Measurements from ENCODE around the gene SPHK2. TPM values are rescaled to one million over a fixed set of nuclear protein-coding genes. Genes with fewer than 3 reads are reported as not detected.
"Not testable (repeated sequence)": the region's sequence is repeated elsewhere in the genome, so short reads cannot be mapped to it uniquely, and the experiment has no call there.

The SPHK2 gene, protein sequence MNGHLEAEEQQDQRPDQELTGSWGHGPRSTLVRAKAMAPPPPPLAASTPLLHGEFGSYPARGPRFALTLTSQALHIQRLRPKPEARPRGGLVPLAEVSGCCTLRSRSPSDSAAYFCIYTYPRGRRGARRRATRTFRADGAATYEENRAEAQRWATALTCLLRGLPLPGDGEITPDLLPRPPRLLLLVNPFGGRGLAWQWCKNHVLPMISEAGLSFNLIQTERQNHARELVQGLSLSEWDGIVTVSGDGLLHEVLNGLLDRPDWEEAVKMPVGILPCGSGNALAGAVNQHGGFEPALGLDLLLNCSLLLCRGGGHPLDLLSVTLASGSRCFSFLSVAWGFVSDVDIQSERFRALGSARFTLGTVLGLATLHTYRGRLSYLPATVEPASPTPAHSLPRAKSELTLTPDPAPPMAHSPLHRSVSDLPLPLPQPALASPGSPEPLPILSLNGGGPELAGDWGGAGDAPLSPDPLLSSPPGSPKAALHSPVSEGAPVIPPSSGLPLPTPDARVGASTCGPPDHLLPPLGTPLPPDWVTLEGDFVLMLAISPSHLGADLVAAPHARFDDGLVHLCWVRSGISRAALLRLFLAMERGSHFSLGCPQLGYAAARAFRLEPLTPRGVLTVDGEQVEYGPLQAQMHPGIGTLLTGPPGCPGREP
- total RNA-seq, result 4.5 TPM

DNA sequence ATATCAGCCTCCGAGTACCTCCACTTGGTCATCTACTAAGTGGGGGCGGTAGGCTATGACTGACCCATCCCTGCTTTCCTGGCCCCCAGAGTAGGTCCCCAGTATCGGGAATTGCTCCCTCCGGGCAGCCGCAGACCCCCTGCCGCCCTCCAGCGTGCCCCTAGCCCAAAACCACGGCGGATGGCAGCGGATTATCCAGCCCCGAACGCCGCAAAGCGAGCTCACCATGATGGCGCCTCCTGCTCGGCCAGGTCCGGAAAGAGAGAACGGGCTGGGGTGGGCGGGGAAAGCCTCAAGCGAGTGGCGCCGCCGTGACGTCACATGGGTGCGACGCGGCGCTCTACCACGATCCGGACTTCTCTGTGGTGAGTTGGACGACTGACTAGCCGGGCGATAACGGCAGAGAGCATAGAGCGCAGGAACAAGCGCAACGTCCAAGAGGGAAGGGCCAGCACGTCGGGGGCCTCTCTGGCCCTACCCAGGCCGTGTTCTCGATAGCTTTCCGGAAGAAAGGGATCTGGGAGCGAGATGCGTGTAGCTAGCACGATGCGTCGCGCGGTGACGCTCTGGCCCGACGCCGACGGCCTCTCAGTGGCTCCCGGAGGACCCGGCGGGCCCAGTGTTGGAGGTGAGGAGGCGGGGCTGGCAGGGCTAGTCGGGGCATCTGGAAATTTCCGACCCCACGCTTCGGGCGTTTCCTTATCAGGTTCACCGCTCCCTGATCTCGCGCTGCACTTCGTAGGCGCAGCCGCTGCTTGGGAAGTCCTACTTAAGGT, at the start of gene SPHK2, which contains the start of gene RPL18:
SPHK2 (plus strand) TSS at position 591 of the 776 bp plus-strand sequence. CDS start 1,009 bp downstream, outside the sequence.
RPL18 (minus strand) TSS at position 263 of the 776 bp plus-strand sequence; CDS start at position 228, 35 bp downstream.
- Histone ChIP-seq H3K27me3 (ENCODE audit: insufficient read depth, low read length) (no peaks in the 10 kb centered on the region), H3K4me1 (ENCODE audit: insufficient read depth, low read length) (peaks cover 65% of the 10 kb centered on the region), H3K9me3 (ENCODE audit: low read depth, low read length) (no peaks in the 10 kb centered on the region), H3K4me3 (ENCODE audit: low read length) (peak within 1 kb of the TSS; percentile 99)

DNA sequence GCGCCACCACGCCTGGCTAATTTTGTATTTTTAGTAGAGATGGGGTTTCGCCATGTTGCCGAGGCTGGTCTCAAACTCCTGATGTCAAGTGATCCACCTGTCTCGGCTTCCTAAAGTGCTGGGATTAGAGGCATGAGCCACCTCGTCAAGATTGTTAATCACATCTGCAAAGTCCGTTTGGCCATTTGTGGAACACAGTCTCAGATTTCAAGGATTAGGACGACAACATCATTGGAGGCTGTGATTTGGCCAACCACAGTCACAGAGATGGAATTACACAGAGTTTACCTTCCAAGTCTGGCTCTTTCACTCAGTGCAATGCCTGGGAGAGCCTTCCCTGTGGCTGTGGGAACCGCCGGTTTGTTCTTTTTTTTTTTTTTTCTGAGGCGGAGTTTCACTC, 49.5 kb upstream of the SPHK2 start:
- no peaks in the 10 kb centered on the region for H3K27me3 ChIP-seq (ENCODE audit: insufficient read depth, low read length)
- no peaks in the 10 kb centered on the region for H3K9me3 ChIP-seq (ENCODE audit: low read depth, low read length)
- no peak overlapping the region for H3K4me3 ChIP-seq (ENCODE audit: low read length)
- no peaks in the 10 kb centered on the region for H3K4me1 ChIP-seq (ENCODE audit: insufficient read depth, low read length)

GRCh38 chr19:48571378-48572162, 47.7 kb upstream of the SPHK2 start:
- Histone ChIP-seq H3K27me3 (ENCODE audit: insufficient read depth, low read length) (no peaks in the 10 kb centered on the region), H3K4me3 (ENCODE audit: low read length) (no peak overlapping the region), H3K4me1 (ENCODE audit: insufficient read depth, low read length) (no peaks in the 10 kb centered on the region), H3K9me3 (ENCODE audit: low read depth, low read length) (no peaks in the 10 kb centered on the region)

DNA sequence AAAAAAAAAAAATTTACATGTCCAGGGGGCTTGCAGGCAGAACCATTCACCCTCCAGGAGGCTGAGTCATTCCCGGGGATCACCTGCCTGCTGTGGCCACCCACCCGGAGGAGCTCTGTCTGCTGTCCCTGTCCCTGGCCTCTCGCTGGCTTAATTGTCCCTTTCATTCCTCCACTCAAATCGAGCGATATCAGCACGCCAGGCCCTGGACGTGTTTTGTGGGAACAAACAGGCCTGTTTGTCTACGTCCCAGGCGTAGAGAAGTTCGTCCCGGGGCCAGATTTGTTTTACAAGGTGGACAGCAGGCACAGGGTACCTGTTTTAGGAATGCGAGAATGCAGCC, 46.2 kb upstream of the SPHK2 start:
- Histone ChIP-seq H3K4me3 (ENCODE audit: low read length) (no peak overlapping the region), H3K27me3 (ENCODE audit: insufficient read depth, low read length) (no peaks in the 10 kb centered on the region), H3K4me1 (ENCODE audit: insufficient read depth, low read length) (no peaks in the 10 kb centered on the region), H3K9me3 (ENCODE audit: low read depth, low read length) (no peaks in the 10 kb centered on the region)

- H3K4me1 ChIP-seq (ENCODE audit: insufficient read depth, low read length), result no peaks in the 10 kb centered on the region
- no peaks in the 10 kb centered on the region for H3K27me3 ChIP-seq (ENCODE audit: insufficient read depth, low read length)
- no peaks in the 10 kb centered on the region for H3K9me3 ChIP-seq (ENCODE audit: low read depth, low read length)
- H3K4me3 ChIP-seq (ENCODE audit: low read length), result no peak overlapping the region
These were observed 43.2 kb upstream of the SPHK2 start for GRCh38 chr19:48575931-48576622.

DNA sequence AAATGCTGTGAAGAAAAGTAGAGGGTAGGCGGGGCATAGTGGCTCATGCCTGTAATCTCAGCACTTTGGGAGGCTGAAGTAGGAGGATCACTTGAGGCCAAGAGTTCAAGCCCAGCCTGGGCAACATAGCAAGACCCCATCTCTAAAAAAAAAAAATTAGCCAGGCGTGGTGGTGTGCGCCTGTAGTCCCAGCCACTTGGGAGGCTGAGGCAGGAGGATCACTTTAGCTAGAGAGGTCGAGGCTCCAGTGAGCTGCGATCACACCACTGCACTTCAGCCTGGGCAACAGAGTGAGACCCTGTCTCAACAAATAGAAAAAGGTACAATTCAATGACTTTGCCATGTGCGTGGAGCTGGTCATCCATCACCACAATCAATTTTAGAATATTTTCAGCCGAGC, 41.4 kb upstream of the SPHK2 start:
- H3K9me3 ChIP-seq (ENCODE audit: low read depth, low read length); H3K27me3 ChIP-seq (ENCODE audit: insufficient read depth, low read length); H3K4me3 ChIP-seq (ENCODE audit: low read length); H3K4me1 ChIP-seq (ENCODE audit: insufficient read depth, low read length): not testable (repeated sequence)

GRCh38 chr19:48578891-48579290, 40.4 kb upstream of the SPHK2 start:
- H3K4me1 ChIP-seq (ENCODE audit: insufficient read depth, low read length), result peaks cover 2% of the 10 kb centered on the region
- no peaks in the 10 kb centered on the region for H3K9me3 ChIP-seq (ENCODE audit: low read depth, low read length)
- no peak overlapping the region for H3K4me3 ChIP-seq (ENCODE audit: low read length)
- no peaks in the 10 kb centered on the region for H3K27me3 ChIP-seq (ENCODE audit: insufficient read depth, low read length)

DNA sequence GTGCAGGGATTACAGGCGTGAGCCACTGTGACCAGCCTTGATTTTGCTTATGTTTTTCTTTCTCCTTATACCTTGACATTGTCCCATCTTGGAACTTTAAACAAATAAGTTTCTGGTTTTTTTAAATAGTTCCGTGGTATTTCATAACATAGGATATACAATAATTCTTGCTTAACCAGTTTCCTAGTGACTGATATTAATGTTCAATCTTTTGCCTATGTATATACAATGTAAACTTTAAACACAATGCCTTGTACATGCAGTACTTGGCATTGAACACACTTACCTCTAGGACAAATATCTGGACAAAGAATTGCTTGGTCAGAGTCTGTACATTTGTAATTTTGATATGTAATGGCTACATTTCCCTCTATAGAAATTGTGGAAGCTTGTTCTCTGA, 37.1 kb upstream of the SPHK2 start:
- Histone ChIP-seq H3K4me3 (ENCODE audit: low read length) (no peak overlapping the region), H3K27me3 (ENCODE audit: insufficient read depth, low read length) (no peaks in the 10 kb centered on the region), H3K4me1 (ENCODE audit: insufficient read depth, low read length) (peaks cover 6% of the 10 kb centered on the region), H3K9me3 (ENCODE audit: low read depth, low read length) (no peaks in the 10 kb centered on the region)

GRCh38 chr19:48587387-48587786, 31.9 kb upstream of the SPHK2 start:
- H3K9me3 ChIP-seq (ENCODE audit: low read depth, low read length), result no peaks in the 10 kb centered on the region
- no peak overlapping the region for H3K4me3 ChIP-seq (ENCODE audit: low read length)
- H3K4me1 ChIP-seq (ENCODE audit: insufficient read depth, low read length), result peaks cover 15% of the 10 kb centered on the region
- H3K27me3 ChIP-seq (ENCODE audit: insufficient read depth, low read length), result no peaks in the 10 kb centered on the region

DNA sequence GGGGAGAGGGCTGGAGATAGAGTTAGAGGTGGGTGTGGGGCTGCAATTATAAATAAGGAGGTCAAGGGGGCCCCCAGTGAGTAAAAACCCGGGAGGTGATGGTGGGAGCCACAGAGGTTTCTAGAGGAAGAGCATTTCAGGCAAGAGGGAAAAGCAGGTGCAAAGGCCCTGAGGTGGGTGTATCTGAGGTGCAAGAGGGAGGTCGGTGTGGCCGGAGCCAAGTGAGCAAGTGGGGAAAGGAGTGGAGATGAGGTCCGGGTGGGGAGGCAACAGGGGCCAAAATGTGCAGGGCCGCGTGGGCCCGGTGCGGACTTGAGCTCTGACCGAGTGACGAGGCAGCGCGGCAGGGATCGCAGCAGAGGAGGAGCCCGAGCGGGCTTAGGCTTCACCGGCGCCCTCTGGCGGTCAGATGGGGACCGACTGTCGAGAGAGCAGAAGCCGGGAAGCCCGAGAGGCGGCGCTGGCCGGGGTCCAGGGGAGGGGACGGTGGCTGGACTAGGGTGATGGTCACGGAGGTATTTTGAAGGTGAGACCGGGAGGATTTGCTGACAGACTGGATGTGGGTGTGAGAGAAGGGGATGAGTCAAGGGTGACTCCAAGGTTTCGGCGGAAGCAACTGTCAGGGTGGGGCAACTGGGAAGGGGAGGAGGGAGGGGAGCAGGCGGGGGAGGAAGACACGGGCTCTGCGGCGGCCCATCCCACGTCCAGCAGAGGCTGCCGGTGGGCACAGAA, 30.5 kb upstream of the SPHK2 start:
- no peaks in the 10 kb centered on the region for H3K9me3 ChIP-seq (ENCODE audit: low read depth, low read length)
- no peaks in the 10 kb centered on the region for H3K27me3 ChIP-seq (ENCODE audit: insufficient read depth, low read length)
- H3K4me1 ChIP-seq (ENCODE audit: insufficient read depth, low read length), result peaks cover 14% of the 10 kb centered on the region
- H3K4me3 ChIP-seq (ENCODE audit: low read length), result no peak overlapping the region

GRCh38 chr19:48591021-48591420, 28.3 kb upstream of the SPHK2 start:
- H3K9me3 ChIP-seq (ENCODE audit: low read depth, low read length), result no peaks in the 10 kb centered on the region
- no peak overlapping the region for H3K4me3 ChIP-seq (ENCODE audit: low read length)
- peaks cover 10% of the 10 kb centered on the region for H3K4me1 ChIP-seq (ENCODE audit: insufficient read depth, low read length)
- no peaks in the 10 kb centered on the region for H3K27me3 ChIP-seq (ENCODE audit: insufficient read depth, low read length)

DNA sequence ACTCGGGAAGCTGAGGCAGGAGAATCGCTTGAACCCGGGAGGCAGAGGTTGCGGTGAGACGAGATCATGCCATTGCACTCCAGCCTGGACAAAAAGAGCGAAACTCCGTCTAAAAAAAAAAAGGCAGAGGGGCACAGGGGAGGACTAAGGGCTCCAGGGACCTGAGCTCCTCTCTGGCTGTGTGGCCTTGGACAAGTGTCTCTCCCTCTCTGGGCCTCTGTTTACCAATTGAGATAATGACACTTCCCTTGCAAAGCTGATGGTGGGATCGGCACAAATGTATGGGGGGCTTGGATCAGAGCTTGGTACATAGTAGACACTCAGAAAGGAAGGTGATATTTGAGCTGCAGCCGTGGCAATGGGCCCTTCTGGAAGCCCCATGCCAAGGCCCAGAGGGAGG, 24.1 kb upstream of the SPHK2 start:
- no peaks in the 10 kb centered on the region for H3K27me3 ChIP-seq (ENCODE audit: insufficient read depth, low read length)
- H3K4me1 ChIP-seq (ENCODE audit: insufficient read depth, low read length), result no peaks in the 10 kb centered on the region
- no peaks in the 10 kb centered on the region for H3K9me3 ChIP-seq (ENCODE audit: low read depth, low read length)
- no peak overlapping the region for H3K4me3 ChIP-seq (ENCODE audit: low read length)

DNA sequence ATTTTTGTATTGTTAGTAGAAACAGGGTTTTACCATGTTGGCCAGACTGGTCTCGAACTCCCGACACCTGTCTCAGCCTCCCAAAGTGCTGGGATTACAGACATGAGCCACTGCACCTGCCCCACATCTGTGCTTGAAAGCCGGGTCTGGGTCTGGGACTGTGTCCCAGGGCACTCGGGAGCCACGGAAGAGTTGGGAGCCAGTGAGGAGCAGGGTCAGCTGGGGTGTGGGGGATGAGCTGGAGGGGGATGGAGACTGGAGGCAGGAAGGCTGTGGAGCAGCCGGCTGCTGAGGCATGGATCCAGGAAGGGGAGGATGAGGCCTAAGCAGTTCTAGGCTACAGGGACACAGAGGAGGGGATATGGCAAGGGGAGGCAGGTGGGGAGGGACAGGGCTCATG, 23.5 kb upstream of the SPHK2 start:
- H3K4me1 ChIP-seq (ENCODE audit: insufficient read depth, low read length), result no peaks in the 10 kb centered on the region

GRCh38 chr19:48596237-48596636, 23.1 kb upstream of the SPHK2 start:
- Histone ChIP-seq H3K4me1 (ENCODE audit: insufficient read depth, low read length) (no peaks in the 10 kb centered on the region), H3K4me3 (ENCODE audit: low read length) (no peak overlapping the region), H3K27me3 (ENCODE audit: insufficient read depth, low read length) (no peaks in the 10 kb centered on the region), H3K9me3 (ENCODE audit: low read depth, low read length) (no peaks in the 10 kb centered on the region)

More for the DNA sequence above, 23.5 kb upstream of the SPHK2 start:
- Histone ChIP-seq H3K9me3 (ENCODE audit: low read depth, low read length) (no peaks in the 10 kb centered on the region), H3K27me3 (ENCODE audit: insufficient read depth, low read length) (no peaks in the 10 kb centered on the region), H3K4me3 (ENCODE audit: low read length) (no peak overlapping the region)
